Medulla oblongata (tissue), 1 donor: ENCODE measurements around the gene MIP.
A peak's percentile ranks its signal among the peaks of the same experiment; 100 is the strongest.
"Not testable (repeated sequence)": the region's sequence is repeated elsewhere in the genome, so short reads cannot be mapped to it uniquely, and the experiment has no call there.

Source experiments
- DNase-seq: peaks from one replicate; pipeline ENCODE4 v3.0.0-alpha.2; 2015; ENCODE audit errors: extremely low spot score

MIP gene

DNA sequence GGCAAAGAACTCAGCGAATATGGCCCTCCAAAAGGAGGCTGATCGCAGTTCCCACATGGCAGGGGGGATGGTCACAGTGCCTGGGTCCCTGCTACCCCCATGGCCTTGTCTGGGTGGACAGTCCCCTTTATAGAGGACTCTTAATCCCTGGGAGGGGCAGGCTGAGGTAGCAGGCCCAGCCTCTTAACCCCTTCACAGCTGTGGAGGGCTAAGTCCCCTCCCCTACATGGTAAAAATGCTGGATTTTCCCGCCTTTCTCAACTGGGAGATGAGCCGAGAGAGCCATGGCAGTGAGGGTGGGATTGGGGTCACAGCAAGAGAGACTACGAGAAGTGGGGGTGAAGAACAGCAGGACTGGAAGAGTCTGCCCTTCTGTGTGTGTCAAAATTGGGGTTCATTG, at the start of gene MIP:
MIP (minus strand) TSS at position 101 of the 400 bp plus-strand sequence; CDS start at position 57, 44 bp downstream.
- DNase-seq = no peak

DNA sequence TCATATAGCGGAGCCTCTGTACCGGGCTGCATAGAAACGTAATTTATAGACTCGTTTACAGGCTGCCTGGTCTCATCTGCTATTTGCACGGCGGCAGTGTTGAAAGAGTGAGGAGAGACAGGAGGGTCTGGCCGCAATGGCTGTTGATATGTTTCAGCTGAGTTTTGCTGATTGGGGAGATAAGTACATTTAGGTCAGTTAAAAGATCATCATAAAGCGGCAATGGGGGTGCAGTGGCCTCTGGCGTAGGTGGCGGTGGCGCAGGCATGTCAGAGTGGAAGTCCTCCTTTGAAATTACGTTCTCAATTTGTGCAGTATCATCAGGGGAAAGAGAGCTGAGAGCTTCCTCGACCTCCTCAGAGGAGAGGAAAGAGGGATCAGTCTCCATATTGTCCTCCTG, 45.4 kb upstream of the MIP start:
- DNase-seq = not testable (repeated sequence)

DNA sequence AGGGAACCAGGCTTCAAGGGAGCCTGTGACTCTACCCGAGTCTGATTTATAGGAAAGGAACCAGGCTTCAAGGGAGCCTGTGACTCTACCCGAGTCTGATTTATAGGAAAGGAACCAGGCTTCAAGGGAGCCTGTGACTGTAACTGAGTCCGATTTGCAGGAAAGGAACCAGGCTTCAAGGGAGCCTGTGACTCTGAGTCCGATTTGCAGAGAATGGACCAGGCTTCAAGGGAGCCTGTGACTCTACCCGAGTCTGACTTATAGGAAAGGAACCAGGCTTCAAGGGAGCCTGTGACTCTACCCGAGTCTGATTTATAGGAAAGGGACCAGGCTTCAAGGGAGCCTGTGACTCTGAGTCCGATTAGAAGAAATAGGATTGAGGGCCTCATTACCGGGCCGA, 45.0 kb upstream of the MIP start:
- not testable (repeated sequence) for DNase-seq

DNA sequence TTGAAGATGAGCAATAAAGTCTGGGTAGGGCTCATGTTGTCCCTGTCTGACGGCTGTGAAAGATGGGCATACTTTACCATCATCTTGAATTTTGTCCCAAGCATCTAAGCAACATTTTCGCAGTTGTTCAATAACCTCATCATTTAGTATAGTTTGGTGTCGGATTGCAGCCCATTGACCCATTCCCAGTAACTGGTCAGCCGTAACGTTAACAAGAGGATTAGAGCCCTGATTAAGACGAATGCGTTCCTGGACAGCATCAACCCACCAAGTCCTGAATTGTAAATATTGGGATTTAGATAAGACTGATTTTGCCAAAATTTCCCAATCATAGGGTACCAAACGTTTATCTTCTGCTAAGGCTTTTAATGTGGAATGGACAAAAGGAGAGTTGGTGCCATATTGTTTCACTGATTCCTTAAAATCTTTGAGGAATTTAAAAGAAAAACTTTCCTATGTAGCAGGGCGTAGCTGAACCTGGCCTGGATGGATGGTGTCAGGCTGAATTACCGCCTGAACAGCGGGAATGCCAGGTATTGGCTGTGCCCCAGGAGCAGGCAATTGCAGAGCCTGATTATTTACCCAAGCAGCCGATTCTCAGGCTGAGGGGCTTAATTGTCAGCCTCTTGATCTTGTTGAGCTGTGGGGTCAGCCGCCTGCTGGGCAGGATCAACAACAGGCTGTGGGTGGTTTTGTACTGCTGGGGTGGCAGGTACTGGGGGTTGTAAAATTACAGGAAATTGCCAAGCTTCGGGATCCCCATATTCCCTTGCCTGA, 43.9 kb upstream of the MIP start:
- DNase-seq = not testable (repeated sequence)

DNA sequence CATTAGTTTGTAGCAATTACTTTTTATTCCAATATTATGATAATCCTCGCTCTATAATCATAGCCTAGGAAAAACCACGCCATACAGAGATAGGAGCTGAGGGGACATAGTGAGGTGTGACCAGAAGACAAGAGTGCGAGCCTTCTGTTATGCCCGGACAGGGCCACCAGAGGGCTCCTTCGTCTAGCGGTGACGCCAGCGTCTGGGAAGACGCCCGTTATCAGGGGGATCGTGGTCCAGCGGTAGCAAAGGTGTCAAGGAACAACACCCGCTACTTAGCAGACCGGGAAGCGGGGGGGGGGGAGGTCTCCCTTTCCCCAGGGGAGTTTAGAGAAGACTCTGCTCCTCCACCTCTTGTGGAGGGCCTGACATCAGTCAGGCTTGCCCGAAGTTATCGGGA, 42.2 kb upstream of the MIP start:
- peak; percentile 31 for DNase-seq

DNA sequence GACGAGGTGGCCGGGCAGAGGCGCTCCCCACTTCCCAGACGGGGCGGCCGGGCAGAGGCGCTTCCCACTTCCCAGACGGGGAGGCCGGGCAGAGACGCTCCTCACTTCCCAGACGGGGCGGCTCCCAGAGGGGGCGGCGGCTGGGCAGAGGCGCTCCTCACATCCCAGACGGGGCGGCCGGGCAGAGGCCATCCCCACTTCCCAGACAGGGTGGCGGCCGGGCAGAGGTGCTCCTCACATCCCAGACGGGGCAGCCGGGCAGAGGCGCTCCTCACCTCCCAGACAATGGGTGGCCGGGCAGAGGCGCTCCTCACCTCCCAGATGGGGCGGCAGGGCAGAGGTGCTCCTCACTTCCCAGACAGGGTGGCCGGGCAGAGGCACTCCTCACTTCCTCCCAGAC, 40.0 kb upstream of the MIP start:
- DNase-seq = not testable (repeated sequence)

DNA sequence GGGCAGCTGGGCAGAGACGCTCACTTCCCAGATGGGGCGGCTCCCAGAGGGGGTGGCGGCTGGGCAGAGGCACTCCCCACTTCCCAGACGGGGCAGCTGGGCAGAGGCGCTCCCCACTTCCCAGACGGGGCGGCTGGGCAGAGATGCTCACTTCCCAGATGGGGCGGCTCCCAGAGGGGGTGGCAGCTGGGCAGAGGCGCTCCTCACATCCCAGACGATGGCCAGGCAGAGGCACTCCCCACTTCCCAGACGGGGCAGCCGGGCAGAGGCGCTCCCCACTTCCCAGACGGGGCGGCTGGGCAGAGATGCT, 39.6 kb upstream of the MIP start:
- DNase-seq = not testable (repeated sequence)

DNA sequence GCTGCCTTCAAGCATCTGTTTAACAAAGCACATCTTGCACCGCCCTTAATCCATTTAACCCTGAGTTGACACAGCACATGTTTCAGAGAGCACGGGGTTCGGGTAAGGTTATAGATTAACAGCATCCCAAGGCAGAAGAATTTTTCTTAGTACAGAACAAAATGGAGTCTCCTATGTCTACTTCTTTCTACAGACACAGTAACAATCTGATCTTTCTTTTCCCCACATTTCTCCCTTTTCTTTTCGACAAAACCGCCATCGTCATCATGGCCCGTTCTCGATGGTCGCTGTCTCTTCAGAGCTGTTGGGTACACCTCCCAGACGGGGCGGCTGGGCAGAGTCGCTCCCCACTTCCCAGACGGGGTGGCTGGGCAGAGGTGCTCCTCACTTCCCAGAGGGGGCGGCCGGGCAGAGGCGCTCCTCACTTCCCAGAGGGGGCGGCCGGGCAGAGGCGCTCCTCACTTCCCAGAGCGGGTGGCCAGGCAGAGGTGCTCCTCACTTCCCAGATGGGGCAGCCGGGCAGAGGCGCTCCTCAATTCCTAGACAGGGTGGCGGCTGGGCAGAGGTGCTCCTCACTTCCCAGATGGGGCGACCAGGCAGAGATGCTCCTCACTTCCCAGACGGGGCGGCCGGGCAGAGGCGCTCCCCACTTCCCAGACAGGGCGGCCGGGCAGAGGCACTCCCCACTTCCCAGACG, 39.1 kb upstream of the MIP start:
- DNase-seq = not testable (repeated sequence)

DNA sequence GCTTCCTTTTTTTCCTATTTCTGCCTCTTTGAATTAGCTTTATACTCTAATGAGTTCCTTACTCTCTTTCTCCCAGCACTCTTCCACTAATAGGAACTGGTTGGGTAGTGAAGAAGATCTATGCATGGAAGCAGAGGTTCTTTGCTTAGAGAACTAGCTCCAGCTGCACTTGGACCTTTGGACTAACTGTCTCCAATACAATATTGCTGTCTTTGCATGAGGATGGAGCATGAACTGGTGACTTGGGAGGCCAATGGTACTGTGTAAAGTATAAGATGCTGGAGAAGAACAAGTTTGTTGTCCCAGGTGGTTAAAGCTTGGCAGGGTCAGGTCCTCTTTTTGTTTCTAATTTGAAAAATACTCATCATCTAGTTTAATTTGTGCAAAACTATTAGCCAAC, 35.9 kb upstream of the MIP start:
- DNase-seq = no peak

DNA sequence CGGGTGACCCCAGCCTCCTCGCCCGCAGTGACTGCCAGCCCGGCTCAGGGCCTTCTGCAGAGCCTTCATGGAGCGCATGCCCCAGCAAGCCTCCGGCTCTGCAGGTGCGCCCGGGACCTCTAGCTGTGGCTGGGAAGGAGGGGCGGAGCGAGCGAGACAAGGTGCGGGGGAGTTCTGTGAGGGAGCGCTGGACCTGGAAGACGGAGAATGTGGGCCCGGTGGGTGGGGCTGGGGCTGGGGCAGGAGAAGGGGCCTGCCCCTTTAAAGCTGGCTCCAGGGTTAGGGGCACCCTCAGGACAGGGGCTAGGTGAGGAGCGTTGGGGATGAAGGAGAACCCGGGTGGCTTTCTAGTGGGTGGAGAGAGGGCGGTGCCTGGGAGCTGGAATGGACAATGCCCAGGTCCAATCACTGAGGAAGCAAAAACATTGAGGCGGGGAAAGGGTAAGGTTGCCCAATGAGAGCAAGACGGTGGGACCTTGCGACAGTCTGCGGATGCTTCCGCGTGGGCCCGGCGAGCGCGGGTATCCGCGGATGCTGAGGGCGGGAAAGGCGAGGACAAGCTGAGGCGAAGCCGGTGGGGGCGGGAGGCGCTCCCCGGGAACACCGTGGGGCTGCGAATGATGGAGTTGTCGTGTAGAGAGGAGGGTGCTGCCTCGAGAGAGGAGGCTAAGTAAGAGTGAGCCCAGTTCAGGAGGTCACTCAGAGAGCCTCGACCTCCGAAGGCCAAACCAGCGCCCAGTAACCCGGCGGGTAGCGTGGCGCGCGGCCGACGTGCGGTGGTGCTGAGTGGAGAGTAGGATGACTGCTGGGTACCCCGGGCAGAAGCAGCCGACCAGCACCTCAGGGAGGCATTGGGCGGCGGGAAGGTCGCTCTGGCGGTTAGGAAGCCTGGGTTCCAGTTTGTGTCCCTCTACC, 33.8 kb upstream of the MIP start, which contains the start of gene GLS2:
GLS2 (minus strand) TSS at position 121 of the 915 bp plus-strand sequence; CDS start at position 78, 43 bp downstream.
- DNase-seq = peak; percentile 89

DNA sequence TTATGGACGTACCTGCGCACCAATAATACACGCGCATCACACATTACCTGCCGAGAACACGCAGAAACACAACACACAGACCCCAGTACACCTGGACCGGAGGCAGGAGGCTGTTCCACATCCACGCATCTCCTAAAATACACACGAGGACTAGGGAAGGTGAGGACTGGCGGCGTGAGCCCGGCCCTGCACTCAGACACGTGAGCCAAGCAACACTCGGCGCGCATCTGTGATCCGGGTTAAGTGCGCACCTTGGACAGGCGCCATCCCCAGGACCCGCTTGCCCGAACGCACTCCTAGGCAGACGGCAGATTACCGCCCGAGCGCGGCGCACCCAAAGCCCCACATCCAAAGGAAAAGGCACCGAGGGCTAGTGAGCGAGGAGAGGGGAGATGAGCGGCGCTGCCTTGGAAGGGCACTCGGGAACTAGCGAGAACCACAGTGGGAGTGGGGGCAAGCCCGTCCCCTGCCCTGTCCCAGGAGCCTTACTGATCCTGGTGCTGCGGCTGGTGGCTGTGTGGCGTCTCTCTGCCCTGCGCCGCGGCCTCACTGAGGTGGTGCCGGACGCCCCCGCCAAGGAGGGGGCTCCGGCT, 33.1 kb upstream of the MIP start:
- DNase-seq = no peak

DNA sequence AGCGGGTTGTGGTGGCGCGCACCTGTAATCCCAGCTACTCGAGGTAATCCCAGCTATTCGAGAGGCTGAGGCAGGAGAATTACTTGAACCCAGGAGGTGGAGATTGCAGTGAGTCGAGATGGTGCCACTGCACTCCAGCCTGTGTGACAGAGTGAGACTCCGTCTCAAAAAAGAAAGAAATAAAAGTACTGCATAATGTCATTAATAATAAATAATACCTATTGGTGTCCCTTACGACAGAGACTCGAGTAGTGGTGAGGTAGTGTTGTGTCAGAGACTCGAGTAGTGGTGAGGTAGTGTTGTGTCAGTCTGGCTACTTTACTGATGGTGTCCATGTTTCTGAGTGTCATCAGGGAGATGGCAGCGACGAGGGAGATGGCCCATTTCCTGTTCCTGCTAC, 32.2 kb upstream of the MIP start:
- no peak for DNase-seq

DNA sequence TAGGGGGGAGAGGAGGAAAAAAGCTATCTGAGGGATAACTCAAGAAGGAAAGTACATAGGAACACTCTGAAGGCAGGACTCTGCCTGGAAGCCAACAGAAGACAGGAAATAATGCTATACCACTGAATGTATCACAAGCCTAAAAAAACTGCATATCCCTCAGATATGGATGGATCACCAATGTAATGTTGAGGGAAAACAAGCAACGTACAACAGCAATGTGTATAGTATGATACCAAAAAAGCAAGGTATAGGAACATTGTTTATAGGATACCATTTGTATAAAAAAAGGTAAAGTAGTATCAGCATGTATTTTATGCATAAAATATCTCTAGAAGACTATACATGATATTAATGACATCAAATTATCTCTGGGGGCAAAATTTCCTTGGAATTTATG, 30.1 kb upstream of the MIP start:
- no peak for DNase-seq

DNA sequence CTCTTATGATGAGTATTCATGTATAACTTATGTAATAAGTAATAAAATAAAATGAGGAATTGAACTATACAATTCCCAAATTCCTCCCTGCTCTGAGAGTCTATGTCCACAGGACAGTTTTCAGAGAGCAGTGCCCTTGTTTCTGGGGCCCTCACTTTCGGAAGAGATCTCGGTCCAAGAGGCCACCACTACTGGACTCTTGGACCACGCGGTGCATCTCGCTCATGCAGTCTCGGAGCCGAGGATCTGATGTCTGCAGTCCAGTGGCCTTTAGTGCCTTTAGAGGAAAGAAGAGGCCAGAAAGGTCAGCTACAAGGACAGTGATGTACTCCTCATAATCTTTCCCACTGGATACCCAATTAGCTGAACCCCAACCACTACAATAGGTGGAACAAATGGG, 25.2 kb upstream of the MIP start:
- DNase-seq = no peak

DNA sequence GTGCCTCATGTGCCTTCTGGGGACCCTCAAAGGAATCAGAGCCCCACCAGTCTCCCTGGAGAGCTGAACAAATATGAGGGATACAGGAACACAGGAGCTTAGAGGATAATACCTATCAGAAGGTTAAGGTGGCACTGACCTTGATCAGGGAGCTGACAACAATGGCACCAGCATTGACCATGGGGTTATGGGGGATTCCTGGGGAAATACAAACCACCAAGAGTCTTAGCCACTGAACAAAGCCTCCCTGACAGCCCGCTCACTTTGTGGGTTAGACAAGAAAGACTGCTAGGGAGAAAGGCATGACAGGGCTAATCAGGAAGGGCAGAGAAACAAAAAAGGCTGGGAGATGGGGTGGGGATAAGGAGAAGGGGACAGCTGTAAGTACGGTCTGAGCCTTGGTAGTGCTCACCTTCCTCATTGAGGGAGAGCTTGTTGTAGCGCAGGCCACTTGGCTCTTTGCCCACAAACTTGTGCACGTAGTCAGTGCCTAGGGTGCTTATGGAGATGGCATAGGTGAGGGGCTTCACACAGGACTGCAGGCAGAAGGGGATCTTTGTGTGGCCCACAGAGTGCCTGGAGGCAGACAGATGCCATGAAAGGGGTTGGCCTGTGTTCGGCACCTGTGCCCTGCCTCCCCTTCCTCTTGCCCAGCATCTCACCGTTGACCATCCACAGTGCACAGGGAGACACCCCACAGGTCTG, 23.2 kb upstream of the MIP start:
- no peak for DNase-seq

DNA sequence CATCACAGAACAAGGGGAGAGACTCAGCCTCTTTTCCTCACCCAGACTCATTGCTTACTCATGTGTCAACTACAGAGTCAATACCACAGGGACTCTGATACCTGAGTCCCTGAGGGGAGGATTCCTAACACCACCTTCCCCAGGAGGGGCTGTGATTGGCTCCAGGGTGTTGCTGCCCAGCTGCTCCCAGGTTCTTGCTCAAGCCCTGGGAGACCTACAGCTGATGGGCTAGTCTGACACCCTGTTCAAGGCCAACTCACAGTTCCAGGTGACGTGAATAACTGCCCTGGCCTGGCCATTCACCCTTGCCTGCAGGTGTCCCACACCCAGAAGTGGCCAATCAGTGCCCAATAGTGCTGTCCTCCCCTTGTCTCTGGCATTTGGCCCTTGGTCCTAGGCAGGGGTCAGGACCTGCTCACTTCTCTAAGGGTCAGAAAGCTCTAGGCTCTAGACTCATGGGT, 22.5 kb upstream of the MIP start:
- DNase-seq = no peak

DNA sequence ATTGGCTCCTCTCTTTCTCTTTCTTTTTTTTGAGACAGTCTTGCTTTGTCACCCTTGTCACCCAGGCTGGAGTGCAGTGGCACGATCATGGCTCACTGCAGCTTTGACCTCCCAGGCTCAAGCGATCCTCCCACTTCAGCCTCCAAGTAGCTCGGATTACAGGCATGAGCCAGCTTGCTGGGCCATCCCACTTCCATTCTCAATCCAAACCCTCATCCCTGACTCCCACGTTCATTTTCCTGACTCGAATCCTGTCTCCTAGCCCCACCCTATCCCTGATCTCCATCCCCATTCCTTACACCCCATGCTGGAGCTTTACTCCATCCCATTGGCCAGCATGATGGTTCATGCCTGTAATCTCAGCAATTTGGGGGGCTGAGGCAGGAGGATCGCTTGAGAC, 21.7 kb upstream of the MIP start:
- no peak for DNase-seq

DNA sequence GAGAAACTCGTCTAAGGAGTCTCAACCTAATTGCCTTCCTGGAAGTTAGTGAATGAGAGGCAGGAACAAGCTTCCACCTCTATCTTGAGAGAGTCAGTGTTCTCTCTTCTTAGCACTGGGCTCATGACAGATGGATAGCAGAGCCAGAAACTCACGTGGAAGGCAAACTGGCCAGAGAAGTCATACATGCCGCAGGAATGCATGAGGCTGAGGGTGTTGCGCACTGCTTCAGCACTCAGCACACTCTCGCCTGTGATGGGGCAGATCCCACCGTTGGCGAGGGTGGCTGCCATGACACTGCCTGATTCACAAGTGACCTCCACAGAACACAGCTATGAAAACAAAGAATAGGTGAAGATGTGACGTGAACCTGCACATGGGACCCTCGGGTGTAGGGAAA, 19.9 kb upstream of the MIP start:
- no peak for DNase-seq

DNA sequence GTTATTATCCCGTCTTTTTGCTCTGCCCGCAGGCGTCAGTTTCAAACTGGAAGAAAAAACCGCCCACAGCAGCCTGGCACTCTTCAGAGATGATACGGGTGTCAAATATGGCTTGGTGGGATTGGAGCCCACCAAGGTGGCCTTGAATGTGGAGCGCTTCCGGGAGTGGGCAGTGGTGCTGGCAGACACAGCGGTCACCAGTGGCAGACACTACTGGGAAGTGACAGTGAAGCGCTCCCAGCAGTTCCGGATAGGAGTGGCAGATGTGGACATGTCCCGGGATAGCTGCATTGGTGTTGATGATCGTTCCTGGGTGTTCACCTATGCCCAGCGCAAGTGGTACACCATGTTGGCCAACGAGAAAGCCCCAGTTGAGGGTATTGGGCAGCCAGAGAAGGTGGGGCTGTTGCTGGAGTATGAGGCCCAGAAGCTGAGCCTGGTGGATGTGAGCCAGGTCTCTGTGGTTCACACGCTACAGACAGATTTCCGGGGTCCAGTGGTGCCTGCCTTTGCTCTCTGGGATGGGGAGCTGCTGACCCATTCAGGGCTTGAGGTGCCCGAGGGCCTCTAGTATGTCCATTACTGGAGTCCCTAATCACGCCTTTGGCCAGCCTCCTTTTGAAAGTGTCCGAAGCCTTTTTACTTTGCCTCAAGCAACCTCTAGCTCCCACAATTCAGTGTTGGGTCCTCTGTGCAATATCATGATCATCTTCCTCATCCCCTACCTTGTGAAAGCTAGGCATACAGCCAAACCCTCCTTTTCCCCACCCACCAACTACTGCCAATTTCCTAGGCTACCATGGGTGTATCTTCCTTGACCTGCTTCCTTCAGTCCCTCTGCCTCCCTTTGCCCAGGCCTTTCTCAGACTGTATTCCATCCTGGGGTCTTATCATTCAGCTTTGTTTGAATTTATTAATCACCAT, 14.8 kb upstream of the MIP start:
- no peak for DNase-seq
